ENCODE results near the gene TEKT2.

DNA sequence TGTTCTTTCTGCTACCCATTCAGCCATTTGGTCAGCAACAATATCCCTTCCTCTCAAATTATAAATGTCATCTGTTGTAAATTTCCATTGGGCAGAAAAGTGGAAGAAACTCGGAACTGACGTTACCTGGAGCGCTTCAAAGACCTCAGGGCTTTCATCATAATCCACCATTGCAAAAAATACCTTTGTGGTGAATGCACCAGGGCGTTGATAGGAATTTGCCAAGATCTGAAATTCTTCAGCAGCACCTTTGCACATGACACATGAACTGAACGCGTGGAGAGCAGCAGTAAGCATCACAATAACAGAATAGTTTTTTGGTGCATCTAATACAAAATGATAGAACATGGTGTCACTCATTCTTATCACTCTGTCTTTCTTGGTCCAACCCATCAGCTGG lies 3.1 kb upstream of the TEKT2 start:
- TF ChIP-seq, protein P1, sequence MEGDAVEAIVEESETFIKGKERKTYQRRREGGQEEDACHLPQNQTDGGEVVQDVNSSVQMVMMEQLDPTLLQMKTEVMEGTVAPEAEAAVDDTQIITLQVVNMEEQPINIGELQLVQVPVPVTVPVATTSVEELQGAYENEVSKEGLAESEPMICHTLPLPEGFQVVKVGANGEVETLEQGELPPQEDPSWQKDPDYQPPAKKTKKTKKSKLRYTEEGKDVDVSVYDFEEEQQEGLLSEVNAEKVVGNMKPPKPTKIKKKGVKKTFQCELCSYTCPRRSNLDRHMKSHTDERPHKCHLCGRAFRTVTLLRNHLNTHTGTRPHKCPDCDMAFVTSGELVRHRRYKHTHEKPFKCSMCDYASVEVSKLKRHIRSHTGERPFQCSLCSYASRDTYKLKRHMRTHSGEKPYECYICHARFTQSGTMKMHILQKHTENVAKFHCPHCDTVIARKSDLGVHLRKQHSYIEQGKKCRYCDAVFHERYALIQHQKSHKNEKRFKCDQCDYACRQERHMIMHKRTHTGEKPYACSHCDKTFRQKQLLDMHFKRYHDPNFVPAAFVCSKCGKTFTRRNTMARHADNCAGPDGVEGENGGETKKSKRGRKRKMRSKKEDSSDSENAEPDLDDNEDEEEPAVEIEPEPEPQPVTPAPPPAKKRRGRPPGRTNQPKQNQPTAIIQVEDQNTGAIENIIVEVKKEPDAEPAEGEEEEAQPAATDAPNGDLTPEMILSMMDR (IDR thresholded peaks at IDR 0.05) = no peak
- TF ChIP-seq, protein P2, sequence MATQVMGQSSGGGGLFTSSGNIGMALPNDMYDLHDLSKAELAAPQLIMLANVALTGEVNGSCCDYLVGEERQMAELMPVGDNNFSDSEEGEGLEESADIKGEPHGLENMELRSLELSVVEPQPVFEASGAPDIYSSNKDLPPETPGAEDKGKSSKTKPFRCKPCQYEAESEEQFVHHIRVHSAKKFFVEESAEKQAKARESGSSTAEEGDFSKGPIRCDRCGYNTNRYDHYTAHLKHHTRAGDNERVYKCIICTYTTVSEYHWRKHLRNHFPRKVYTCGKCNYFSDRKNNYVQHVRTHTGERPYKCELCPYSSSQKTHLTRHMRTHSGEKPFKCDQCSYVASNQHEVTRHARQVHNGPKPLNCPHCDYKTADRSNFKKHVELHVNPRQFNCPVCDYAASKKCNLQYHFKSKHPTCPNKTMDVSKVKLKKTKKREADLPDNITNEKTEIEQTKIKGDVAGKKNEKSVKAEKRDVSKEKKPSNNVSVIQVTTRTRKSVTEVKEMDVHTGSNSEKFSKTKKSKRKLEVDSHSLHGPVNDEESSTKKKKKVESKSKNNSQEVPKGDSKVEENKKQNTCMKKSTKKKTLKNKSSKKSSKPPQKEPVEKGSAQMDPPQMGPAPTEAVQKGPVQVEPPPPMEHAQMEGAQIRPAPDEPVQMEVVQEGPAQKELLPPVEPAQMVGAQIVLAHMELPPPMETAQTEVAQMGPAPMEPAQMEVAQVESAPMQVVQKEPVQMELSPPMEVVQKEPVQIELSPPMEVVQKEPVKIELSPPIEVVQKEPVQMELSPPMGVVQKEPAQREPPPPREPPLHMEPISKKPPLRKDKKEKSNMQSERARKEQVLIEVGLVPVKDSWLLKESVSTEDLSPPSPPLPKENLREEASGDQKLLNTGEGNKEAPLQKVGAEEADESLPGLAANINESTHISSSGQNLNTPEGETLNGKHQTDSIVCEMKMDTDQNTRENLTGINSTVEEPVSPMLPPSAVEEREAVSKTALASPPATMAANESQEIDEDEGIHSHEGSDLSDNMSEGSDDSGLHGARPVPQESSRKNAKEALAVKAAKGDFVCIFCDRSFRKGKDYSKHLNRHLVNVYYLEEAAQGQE (IDR thresholded peaks at IDR 0.05) = no peak
- TF ChIP-seq PHF8 (IDR thresholded peaks at IDR 0.05; ENCODE audit: borderline replicate concordance, low read depth) (no peak), CHD2 (IDR thresholded peaks at IDR 0.05; ENCODE audit: low read length, partially characterized antibody) (no peak), JUNB (IDR thresholded peaks at IDR 0.05) (no peak), RFX5 (IDR thresholded peaks at IDR 0.05) (no peak), BHLHE40 (IDR thresholded peaks at IDR 0.05; ENCODE audit: low read depth, low read length) (no peak), CBX8 (IDR thresholded peaks at IDR 0.05) (no peak)
- TF ChIP-seq, protein P3, sequence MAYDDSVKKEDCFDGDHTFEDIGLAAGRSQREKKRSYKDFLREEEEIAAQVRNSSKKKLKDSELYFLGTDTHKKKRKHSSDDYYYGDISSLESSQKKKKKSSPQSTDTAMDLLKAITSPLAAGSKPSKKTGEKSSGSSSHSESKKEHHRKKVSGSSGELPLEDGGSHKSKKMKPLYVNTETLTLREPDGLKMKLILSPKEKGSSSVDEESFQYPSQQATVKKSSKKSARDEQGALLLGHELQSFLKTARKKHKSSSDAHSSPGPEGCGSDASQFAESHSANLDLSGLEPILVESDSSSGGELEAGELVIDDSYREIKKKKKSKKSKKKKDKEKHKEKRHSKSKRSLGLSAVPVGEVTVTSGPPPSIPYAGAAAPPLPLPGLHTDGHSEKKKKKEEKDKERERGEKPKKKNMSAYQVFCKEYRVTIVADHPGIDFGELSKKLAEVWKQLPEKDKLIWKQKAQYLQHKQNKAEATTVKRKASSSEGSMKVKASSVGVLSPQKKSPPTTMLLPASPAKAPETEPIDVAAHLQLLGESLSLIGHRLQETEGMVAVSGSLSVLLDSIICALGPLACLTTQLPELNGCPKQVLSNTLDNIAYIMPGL (CRISPR knock-in tag; IDR thresholded peaks at IDR 0.05; ENCODE audit: borderline replicate concordance) = no peak
